ENCODE results near the gene NUDT14.

Gene NUDT14

GRCh38 chr14:105144666-105145380 lies 36.3 kb downstream of the NUDT14 start:
- no peak for DNase-seq

GRCh38 chr14:105144026-105144665 lies 37.0 kb downstream of the NUDT14 start:
- no peak for DNase-seq

- DNase-seq: no peak
Measured at GRCh38 chr14:105143451-105144025, 37.6 kb downstream of the NUDT14 start.

GRCh38 chr14:105142651-105143450 lies 38.3 kb downstream of the NUDT14 start:
- DNase-seq: no peak

- DNase-seq: no peak
Measured at GRCh38 chr14:105141486-105142281, 39.4 kb downstream of the NUDT14 start.

- DNase-seq: no peak
Measured at GRCh38 chr14:105141026-105141425, 40.1 kb downstream of the NUDT14 start.

- DNase-seq: no peak
Measured at GRCh38 chr14:105140581-105140980, 40.5 kb downstream of the NUDT14 start.

GRCh38 chr14:105139831-105140239 lies 41.3 kb downstream of the NUDT14 start:
- no peak for DNase-seq

GRCh38 chr14:105139212-105139825 lies 41.8 kb downstream of the NUDT14 start:
- no peak for DNase-seq

- no peak for DNase-seq
Measured at GRCh38 chr14:105138551-105139111, 42.5 kb downstream of the NUDT14 start.

- no peak for DNase-seq
Measured at GRCh38 chr14:105138021-105138541, 43.0 kb downstream of the NUDT14 start.

- DNase-seq: no peak
Measured at GRCh38 chr14:105137481-105138020, 43.6 kb downstream of the NUDT14 start.

- DNase-seq: no peak
Measured at GRCh38 chr14:105136401-105137322, 44.5 kb downstream of the NUDT14 start.

GRCh38 chr14:105135700-105136395 lies 45.3 kb downstream of the NUDT14 start:
- DNase-seq: no peak

GRCh38 chr14:105132921-105133654 lies 48.0 kb downstream of the NUDT14 start:
- no peak for DNase-seq

GRCh38 chr14:105131241-105131640 lies 49.9 kb downstream of the NUDT14 start:
- DNase-seq: no peak

GRCh38 chr14:105128059-105128458 lies 53.1 kb downstream of the NUDT14 start:
- no peak for DNase-seq

GRCh38 chr14:105126981-105127329 lies 54.2 kb downstream of the NUDT14 start:
- DNase-seq: no peak
